HCT116 (cell line): ENCODE results near the gene NRXN2. TPM values are rescaled to one million over a fixed set of nuclear protein-coding genes. Genes with fewer than 3 reads are reported as not detected.

Experiments
- ATAC-seq: fragments of 200-7000 bp; cut with Tn5 transposase; 2 replicates; pipeline ENCODE4 v1.9.1; 2020; ENCODE audit warnings: mild to moderate bottlenecking, moderate library complexity
- BruUV-seq: library from RNA; stranded (reverse); fragments of 400-500 nt; replicated peaks from 2 replicates; lab custom pipeline; 2021; lab: Mats Ljungman, UMichigan
- CTCF ChIA-PET: fragments of 300-600 bp; sonication (Branson Sonifier 250); formaldehyde crosslinking; loops from one replicate; lab custom pipeline; 2021; ENCODE audit warnings: antibody characterized with exemption; lab: Charles Lee
- POLR2A ChIA-PET: fragments of 300-600, 350-600 bp; sonication (Branson Sonifier 250); formaldehyde crosslinking; loops from one replicate; lab custom pipeline; 2021; ENCODE audit warnings: antibody characterized with exemption; lab: Charles Lee
- RAD21 ChIA-PET, 2 experiments: fragments of 300-600 bp; sonication (Branson Sonifier 250); formaldehyde crosslinking; loops; one replicate each; lab custom pipeline; 2023; ENCODE audit warnings: low total read pairs in 2 of 2; ENCODE audit not compliant: uncharacterized antibody in 2 of 2, unreplicated experiment in 2 of 2, low non-redundant PET in 1 of 2; lab: Charles Lee
- DNase-seq: peaks from one replicate; pipeline ENCODE4 v3.0.0-alpha.2; 2010; ENCODE audit warnings: low read depth, low spot score
- H2AFZ ChIP-seq: fragments of 200-600 bp; shearing (Covaris generic), sonication (generic); 2 replicates; pipeline ENCODE4 v1.6.1; 2017; ENCODE audit warnings: low read depth, mixed run types, mixed read lengths, antibody characterized with exemption, low read length; ENCODE audit not compliant: poor library complexity, severe bottlenecking
- H3K27ac ChIP-seq: 2 replicates; pipeline ENCODE4 v1.5.1; 2012; ENCODE audit warnings: low read depth, low read length
- H3K27me3 ChIP-seq: fragments of 200-600 bp; sonication (generic); 2 replicates; pipeline ENCODE4 v1.6.1; 2016; ENCODE audit warnings: mixed run types, low read length, mixed read lengths; ENCODE audit not compliant: insufficient read depth
- H3K36me3 ChIP-seq, 2 experiments: fragments of 200-500 bp in 1 of 2; fragments of 200-600 bp in 1 of 2; sonication (Bioruptor generic) in 1 of 2; sonication (generic) in 1 of 2; 2 replicates each; pipeline versions ENCODE4 v1.5.1 to v1.6.1; 2014 to 2016; ENCODE audit warnings: low read length in 2 of 2, inconsistent platforms in 1 of 2, mixed read lengths in 1 of 2, mixed run types in 1 of 2; ENCODE audit not compliant: insufficient read depth in 2 of 2, control insufficient read depth in 1 of 2
- H3K4me1 ChIP-seq, 2 experiments: fragments of 200-600 bp in 1 of 2; sonication (generic) in 1 of 2; 2 replicates each; pipeline versions ENCODE4 v1.5.1 to v1.6.1; 2012 to 2017; ENCODE audit warnings: low read length in 2 of 2, inconsistent platforms in 1 of 2, mild to moderate bottlenecking in 1 of 2, mixed read lengths in 1 of 2, mixed run types in 1 of 2, moderate library complexity in 1 of 2; ENCODE audit not compliant: insufficient read depth in 2 of 2, control insufficient read depth in 1 of 2
- H3K4me2 ChIP-seq: fragments of 200-600 bp; sonication (generic); 2 replicates; pipeline ENCODE4 v1.6.1; 2017; ENCODE audit warnings: mixed run types, low read length, mixed read lengths
- H3K4me3 ChIP-seq, 2 experiments: fragments of 200-600 bp in 1 of 2; sonication (generic) in 1 of 2; replicated peaks in 1 of 2; 2 replicates each; pipeline ENCODE4 v1.5.1; 2011 to 2016; ENCODE audit warnings: low read length in 2 of 2, control low read depth in 1 of 2, low read depth in 1 of 2, mild to moderate bottlenecking in 1 of 2, mixed read lengths in 1 of 2, mixed run types in 1 of 2
- H3K79me2 ChIP-seq: fragments of 200-600 bp; sonication (generic); 2 replicates; pipeline ENCODE4 v1.6.1; 2017; ENCODE audit warnings: mild to moderate bottlenecking, mixed run types, low read length, moderate library complexity, mixed read lengths; ENCODE audit not compliant: insufficient read depth
- H3K9ac ChIP-seq: fragments of 200-600 bp; sonication (generic); 2 replicates; pipeline ENCODE4 v1.6.1; 2016; ENCODE audit warnings: low read length, mixed read lengths
- H3K9me2 ChIP-seq: fragments of 200-600 bp; sonication (generic), shearing (Covaris generic); 2 replicates; pipeline ENCODE4 v1.6.1; 2017; ENCODE audit warnings: mixed run types, mild to moderate bottlenecking, moderate library complexity; ENCODE audit not compliant: insufficient read depth
- H3K9me3 ChIP-seq, 2 experiments: fragments of 200-500 bp in 1 of 2; fragments of 200-600 bp in 1 of 2; sonication (Bioruptor generic) in 1 of 2; sonication (generic) in 1 of 2; 2 replicates each; pipeline ENCODE4 v1.6.1; 2014 to 2017; ENCODE audit warnings: low read length in 2 of 2, mixed read lengths in 2 of 2, inconsistent platforms in 1 of 2, low read depth in 1 of 2, mild to moderate bottlenecking in 1 of 2, mixed run types in 1 of 2, moderate library complexity in 1 of 2; ENCODE audit not compliant: control insufficient read depth in 1 of 2, insufficient read depth in 1 of 2
- H4K20me1 ChIP-seq: fragments of 200-600 bp; sonication (generic), shearing (Covaris generic); 2 replicates; pipeline ENCODE4 v1.6.1; 2017; ENCODE audit warnings: mixed run types, mild to moderate bottlenecking, moderate library complexity; ENCODE audit not compliant: insufficient read depth
- CBX3 ChIP-seq: IDR thresholded peaks from 2 replicates; pipeline ENCODE4 v1.6.1; 2012; ENCODE audit warnings: low read depth
- CTCF ChIP-seq, 3 experiments: fragments of 200-600 bp in 1 of 3; sonication (generic) in 1 of 3; IDR thresholded peaks in 2 of 3; conservative IDR thresholded peaks in 1 of 3; 2 replicates each; pipeline ENCODE4 v1.5.1; 2012 to 2017; ENCODE audit warnings: low read depth in 2 of 3, low read length in 2 of 3, antibody characterized with exemption in 1 of 3, borderline replicate concordance in 1 of 3, control low read depth in 1 of 3, mild to moderate bottlenecking in 1 of 3, mixed read lengths in 1 of 3, mixed run types in 1 of 3, moderate library complexity in 1 of 3; ENCODE audit not compliant: insufficient read depth in 1 of 3
- EZH2 ChIP-seq: fragments of 200-600 bp; sonication (generic); IDR thresholded peaks from 2 replicates; pipeline ENCODE4 v1.6.1; 2017; ENCODE audit warnings: antibody characterized with exemption, mixed run types
- JUND ChIP-seq: IDR thresholded peaks from 2 replicates; pipeline ENCODE4 v1.6.1; 2012
- MAX ChIP-seq: IDR thresholded peaks from 2 replicates; pipeline ENCODE4 v1.6.1; 2012
- intact Hi-C: fragments of 100-400 bp; cut with micrococcal nuclease; formaldehyde crosslinking; loops from 2 replicates; pipeline ENCODE4 v1.10.0; 2022
- total RNA-seq: library from RNA; stranded (reverse); gene quantifications from one replicate; pipeline ENCODE4 v1.2.1, GENCODE V29; 2021; ENCODE audit not compliant: unreplicated experiment

Gene NRXN2
- total RNA-seq, 1 experiment from 2014 or later: 1.5 TPM

- Histone ChIP-seq H3K4me2 (no peak overlapping the region), H3K9me2 (no peaks in the 10 kb centered on the region), H3K9ac (no peak overlapping the region), H4K20me1 (no peaks in the 10 kb centered on the region), H2AFZ (no peak overlapping the region), H3K4me1 (peaks cover 8 to 32% of the 10 kb centered on the region in 2 experiments), H3K4me3 (no peak overlapping the region), H3K27me3 (no peaks in the 10 kb centered on the region), H3K79me2 (no peaks in the 10 kb centered on the region), H3K27ac (no peak overlapping the region), H3K9me3 (no peaks in the 10 kb centered on the region), H3K36me3 (no peaks in the 10 kb centered on the region)
- ChIA-PET RAD21 (no interaction called here), POLR2A (no interaction called here), CTCF (interaction anchor here (0.6 to 2.4 kb wide), 4 partner anchors 7 to 209 kb away, joined by 3 to 16 read pairs (median 10); no protein-coding TSS in a partner anchor)
- ATAC-seq: no peak
- BruUV-seq: no TSS peak
- TF ChIP-seq CBX3 (no peak), MAX (no peak), JUND (no peak)
- no peak for DNase-seq
- intact Hi-C loops: no loop called here
Measured at GRCh38 chr11:64658265-64658664, 64.7 kb downstream of the NRXN2 start.

- H3K9me2 ChIP-seq: no peaks in the 10 kb centered on the region
- CTCF ChIA-PET: no interaction called here
- no peak overlapping the region for H3K4me3 ChIP-seq
- no peak overlapping the region for H3K9ac ChIP-seq
- H3K27me3 ChIP-seq: no peaks in the 10 kb centered on the region
- H2AFZ ChIP-seq: no peak overlapping the region
- TF ChIP-seq CTCF (IDR thresholded peaks at IDR 0.05 in 2 of 3, conservative IDR thresholded peaks at IDR 0.05 in 1 of 3; ENCODE audit: borderline replicate concordance in 1 of 3, insufficient read depth in 1 of 3, low read depth in 2 of 3, low read length in 2 of 3) (peak in 2 of 3 experiments; percentile 17 to 29; a peak in 2 of 6 replicates), EZH2 (no peak)
- H3K79me2 ChIP-seq: no peaks in the 10 kb centered on the region
- no peak overlapping the region for H3K4me2 ChIP-seq
- intact Hi-C loops: no loop called here
- no peaks in the 10 kb centered on the region for H4K20me1 ChIP-seq
- H3K4me1 ChIP-seq: peaks cover 8 to 34% of the 10 kb centered on the region in 2 experiments
- no peak for ATAC-seq
- no TSS peak for BruUV-seq
- no peaks in the 10 kb centered on the region for H3K36me3 ChIP-seq
- RAD21 ChIA-PET: no interaction called here
- POLR2A ChIA-PET: no interaction called here
- H3K9me3 ChIP-seq: no peaks in the 10 kb centered on the region
- no peak for DNase-seq
- no peak overlapping the region for H3K27ac ChIP-seq
Measured at GRCh38 chr11:64656862-64657261, 66.1 kb downstream of the NRXN2 start.
